Gastroesophageal sphincter (tissue), 3 donors: Measurements from ENCODE around the gene SLC6A3.

Experiments used
- EP300 ChIP-seq: sonication (generic); formaldehyde crosslinking; IDR thresholded peaks from one replicate; pipeline ENCODE4 v1.6.1; 2017; ENCODE audit warnings: antibody characterized with exemption, mild to moderate bottlenecking
- POLR2A ChIP-seq, 2 donors: fragments of 450-650 bp; IDR thresholded peaks; one replicate each; pipeline ENCODE4 v1.6.1; 2017; ENCODE audit warnings: antibody characterized with exemption in 2 of 2, mild to moderate bottlenecking in 2 of 2, moderate library complexity in 1 of 2
- POLR2AphosphoS5 ChIP-seq: sonication (generic); formaldehyde crosslinking; IDR thresholded peaks from one replicate; pipeline ENCODE4 v1.6.1; 2017; ENCODE audit warnings: antibody characterized with exemption
- TF ChIP-seq, protein P1 (sequence below), 4 experiments: fragments of 200-600 bp in 2 of 4; fragments of 450-650 bp in 2 of 4; sonication (generic) in 1 of 4; IDR thresholded peaks; one replicate each; pipeline ENCODE4 v1.5.1; 2017 to 2019; ENCODE audit warnings: antibody characterized with exemption in 4 of 4, mild to moderate bottlenecking in 2 of 4, moderate library complexity in 2 of 4

DNA sequence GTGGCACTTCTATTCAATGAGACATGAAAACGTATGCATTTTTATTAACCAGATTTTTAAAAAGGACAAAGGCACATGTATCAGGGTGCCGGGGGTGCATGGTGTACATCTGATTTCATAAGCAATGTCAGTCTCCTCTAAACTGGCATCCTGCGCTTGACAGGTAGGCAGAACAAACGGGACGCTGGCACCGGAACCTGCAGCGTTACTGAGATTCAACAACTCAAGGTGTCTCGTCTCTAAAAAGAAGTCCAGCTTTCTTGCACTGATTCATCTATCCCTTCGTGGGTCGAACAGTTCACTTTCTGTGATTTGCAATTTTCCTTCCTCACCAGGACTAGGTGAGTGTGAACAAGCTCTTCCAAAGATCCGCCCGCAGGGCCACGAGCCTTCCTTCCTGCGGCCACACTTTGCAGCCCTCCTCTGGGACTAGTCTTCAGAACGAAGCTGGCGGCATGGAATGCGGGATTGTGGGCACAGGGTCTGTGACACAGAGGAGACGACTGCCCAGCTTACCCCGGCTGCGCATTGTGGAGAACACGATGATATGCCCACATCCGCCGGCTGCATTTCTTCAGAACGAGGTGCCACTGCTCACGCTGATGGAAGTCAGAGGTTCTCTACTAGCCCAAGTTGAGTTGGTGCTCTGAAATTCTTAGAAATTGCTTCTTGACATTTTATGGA is 7.2 kb downstream of the SLC6A3 start:
- TF ChIP-seq, protein P1, sequence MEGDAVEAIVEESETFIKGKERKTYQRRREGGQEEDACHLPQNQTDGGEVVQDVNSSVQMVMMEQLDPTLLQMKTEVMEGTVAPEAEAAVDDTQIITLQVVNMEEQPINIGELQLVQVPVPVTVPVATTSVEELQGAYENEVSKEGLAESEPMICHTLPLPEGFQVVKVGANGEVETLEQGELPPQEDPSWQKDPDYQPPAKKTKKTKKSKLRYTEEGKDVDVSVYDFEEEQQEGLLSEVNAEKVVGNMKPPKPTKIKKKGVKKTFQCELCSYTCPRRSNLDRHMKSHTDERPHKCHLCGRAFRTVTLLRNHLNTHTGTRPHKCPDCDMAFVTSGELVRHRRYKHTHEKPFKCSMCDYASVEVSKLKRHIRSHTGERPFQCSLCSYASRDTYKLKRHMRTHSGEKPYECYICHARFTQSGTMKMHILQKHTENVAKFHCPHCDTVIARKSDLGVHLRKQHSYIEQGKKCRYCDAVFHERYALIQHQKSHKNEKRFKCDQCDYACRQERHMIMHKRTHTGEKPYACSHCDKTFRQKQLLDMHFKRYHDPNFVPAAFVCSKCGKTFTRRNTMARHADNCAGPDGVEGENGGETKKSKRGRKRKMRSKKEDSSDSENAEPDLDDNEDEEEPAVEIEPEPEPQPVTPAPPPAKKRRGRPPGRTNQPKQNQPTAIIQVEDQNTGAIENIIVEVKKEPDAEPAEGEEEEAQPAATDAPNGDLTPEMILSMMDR (IDR thresholded peaks at IDR 0.05): no peak
- no peak for TF ChIP-seq POLR2AphosphoS5
- TF ChIP-seq POLR2A (IDR thresholded peaks at IDR 0.05): no peak
- TF ChIP-seq EP300: no peak
